Measurements from ENCODE around the gene PAQR7.
"Not testable (repeated sequence)": the region's sequence is repeated elsewhere in the genome, so short reads cannot be mapped to it uniquely, and the experiment has no call there.

PAQR7 gene

GRCh38 chr1:25844536-25845337 lies 30.8 kb downstream of the PAQR7 start:
- ATAC-seq: no peak
- DNase-seq: no peak

DNA sequence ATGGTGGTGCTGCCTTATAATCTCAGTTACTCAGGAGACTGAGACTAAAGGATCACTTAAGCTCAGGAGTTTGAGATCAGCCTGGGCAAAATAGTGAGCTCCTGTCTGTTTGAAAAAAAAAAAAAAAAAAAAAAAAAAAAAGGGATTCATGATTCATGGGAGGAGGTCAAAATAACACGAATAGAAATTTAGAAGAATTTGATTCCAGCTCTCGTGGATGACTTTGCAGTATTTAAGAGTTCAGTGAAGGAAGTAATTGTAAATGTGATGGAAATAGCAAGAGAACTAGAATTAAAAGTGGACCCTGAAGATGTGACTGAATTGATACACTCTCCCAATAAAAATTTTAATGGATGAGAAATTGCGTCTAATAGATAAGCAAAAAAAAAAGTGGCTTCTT lies 32.0 kb downstream of the PAQR7 start:
- ATAC-seq (no peak), DNase-seq (no peak)

- ATAC-seq, DNase-seq: not testable (repeated sequence)
Measured at GRCh38 chr1:25839808-25840207, 35.7 kb downstream of the PAQR7 start.

- no peak for ATAC-seq
- DNase-seq: no peak
Measured at GRCh38 chr1:25837262-25837875, 38.1 kb downstream of the PAQR7 start.

DNA sequence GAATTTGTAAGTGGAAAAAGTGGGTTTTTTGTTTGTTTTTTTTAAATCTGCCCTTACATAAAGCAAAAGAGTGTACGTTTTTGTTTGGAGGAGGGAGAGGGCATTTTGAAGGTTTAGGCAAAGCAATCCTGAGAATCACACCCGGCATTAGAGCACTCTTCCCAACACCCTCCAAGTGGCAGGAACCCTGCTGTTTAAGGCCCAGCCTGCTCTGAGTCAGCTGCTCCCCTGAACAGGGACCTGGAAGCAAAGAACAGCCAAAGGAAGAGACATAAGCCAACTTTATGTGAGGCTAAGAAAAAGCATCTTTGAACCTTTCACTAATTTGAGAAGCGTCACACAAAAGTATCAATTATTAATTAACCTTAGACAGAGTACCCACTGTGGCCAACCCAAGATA lies 38.8 kb downstream of the PAQR7 start:
- no peak for ATAC-seq
- DNase-seq: no peak

GRCh38 chr1:25834894-25835293 lies 40.6 kb downstream of the PAQR7 start:
- no peak for DNase-seq
- no peak for ATAC-seq

GRCh38 chr1:25833158-25833557 lies 42.4 kb downstream of the PAQR7 start:
- DNase-seq (no peak), ATAC-seq (no peak)

DNA sequence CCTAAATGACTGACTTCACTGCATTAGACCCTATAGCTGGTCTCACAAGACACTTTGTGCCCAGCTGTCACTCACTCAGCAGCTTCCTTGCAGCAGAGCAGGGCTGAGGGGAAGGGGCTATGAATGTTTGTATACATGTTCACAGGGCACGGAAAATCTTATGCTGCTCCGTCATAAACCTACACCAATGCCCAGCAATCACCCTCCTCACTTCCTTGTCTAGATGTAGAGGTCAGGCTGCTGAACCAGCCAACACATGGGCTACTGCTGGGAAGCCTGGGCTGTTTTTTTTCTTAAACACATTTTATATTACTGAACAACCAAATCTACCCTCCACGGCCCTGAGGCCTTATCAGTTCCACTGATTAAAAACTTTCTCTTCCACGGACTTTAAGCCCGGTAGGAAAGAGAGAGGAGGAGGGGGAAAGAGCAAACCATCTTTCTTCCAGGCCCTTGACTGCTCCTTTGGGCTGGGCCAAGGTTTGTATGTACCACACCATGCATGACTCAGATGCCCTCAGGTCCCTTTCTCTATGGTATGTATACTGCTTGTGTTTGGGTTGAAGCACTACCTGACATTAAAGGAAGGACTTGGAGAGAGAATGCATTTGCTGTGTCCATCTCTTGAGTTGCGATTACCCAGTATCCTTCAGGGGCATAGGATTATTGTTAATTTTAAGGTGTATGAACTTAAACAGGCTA lies 43.0 kb downstream of the PAQR7 start:
- no peak for DNase-seq
- ATAC-seq: no peak

DNA sequence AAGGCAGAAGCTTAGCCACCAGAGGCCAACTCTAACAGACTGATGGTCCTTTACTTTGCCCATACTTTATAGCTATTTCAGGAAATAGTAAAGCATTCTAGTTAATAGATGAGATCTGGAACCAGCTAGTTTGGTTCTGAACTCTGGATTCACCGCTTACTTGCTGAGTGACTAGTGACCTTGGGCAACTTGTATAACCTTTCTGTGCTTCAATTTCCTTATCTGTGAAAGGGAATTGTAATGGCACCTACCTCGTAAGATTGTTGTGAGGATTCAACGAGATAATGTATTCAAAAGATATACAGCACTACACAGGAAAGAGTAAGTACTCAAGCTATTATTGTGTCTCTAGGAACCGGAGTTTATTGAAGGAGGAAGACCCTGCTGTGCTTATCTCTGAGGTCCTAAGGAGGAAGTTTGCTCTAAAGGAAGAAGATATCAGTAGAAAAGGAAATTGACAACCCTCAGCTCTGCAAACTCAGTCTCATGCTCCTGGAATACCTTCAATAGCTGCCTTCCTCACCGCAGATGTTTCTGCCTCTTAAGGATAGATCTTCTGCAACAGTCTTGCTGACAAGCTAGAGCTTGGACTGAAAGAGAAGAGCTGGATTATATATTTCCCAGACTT lies 43.8 kb downstream of the PAQR7 start:
- DNase-seq: no peak
- ATAC-seq: no peak

DNA sequence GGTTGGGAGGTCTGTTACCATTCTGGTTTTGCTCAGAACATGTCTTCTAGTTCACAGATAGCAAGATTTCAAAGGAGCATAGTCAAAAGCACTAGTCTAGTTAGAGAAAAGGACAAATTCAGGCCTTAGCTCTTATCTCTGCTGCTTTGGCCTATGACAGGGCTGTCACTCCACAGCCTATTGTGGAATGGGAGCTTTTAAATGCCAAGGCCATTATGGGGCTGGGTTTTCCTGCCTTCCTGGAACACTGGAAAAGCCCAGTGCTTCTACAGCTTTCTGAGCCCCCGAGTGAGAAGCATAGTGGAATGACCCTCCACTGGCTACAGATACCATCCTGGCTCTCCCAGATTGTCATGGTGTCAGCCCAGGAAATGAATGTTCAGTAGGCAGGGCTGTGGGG lies 46.5 kb downstream of the PAQR7 start:
- ATAC-seq (no peak), DNase-seq (no peak)

GRCh38 chr1:25828491-25828890 lies 47.0 kb downstream of the PAQR7 start:
- no peak for ATAC-seq
- no peak for DNase-seq

DNA sequence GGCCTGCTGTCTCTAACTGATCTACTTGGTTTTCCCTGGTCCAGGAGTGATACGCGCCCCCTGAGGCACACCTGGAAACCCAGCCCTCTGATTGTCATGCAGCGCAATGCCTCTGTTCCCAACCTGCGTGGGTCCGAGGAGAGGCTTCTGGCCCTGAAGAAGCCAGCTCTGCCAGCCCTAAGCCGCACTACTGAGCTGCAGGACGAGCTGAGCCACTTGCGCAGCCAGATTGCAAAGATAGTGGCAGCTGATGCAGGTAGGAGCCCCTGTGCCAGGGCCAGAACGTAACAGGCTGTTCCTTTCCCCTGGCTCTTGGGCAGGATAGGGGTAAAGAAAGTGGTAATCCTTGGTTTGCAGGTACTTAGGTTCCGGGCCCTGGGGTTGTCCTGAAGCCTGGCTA lies 48.9 kb downstream of the PAQR7 start:
- DNase-seq: no peak
- ATAC-seq: no peak

DNA sequence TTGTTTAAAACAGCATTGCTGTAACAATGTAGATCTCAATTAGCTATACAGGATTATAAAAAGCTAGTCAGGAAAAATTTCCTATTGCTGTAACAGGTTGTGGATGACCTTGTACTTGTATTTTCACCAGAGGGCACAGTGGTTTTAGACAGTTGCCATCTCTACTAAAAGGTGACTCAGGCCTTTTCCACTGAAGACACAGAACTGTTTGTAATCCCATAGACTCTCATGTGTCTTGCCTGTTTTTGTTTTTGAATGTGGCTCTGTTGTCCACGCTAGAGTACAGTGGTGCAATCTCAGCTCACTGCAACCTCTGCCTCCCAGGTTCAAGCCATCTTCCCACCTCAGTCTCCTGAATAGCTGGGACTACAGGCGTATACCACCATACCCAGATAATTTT lies 49.9 kb downstream of the PAQR7 start:
- DNase-seq: no peak

DNA sequence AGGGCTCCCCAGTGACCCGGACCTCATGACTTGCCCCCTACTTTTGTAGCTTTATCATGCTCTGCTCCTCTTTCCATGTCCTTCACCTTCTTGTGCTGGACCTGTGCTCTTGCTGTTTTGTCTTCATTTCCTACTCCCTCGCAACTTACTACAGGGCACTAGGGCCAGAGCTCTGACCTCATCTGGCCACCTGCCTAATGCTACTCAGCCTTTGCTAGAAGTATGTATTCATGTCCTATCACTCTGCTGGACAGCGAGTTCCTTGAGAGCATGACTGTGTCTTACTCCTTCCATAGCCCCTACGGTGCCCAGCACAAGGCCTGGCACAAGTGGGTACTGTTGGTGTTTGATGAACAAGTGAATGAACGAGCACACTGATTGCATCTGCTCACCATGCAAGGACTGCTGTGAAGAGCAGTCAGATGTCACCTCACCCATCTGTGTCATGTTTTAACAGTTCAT lies 53.8 kb downstream of the PAQR7 start:
- ATAC-seq: no peak
- DNase-seq: no peak

More for the DNA sequence above, 49.9 kb downstream of the PAQR7 start:
- ATAC-seq: no peak

GRCh38 chr1:25821112-25821476 lies 54.4 kb downstream of the PAQR7 start:
- no peak for DNase-seq
- no peak for ATAC-seq

DNA sequence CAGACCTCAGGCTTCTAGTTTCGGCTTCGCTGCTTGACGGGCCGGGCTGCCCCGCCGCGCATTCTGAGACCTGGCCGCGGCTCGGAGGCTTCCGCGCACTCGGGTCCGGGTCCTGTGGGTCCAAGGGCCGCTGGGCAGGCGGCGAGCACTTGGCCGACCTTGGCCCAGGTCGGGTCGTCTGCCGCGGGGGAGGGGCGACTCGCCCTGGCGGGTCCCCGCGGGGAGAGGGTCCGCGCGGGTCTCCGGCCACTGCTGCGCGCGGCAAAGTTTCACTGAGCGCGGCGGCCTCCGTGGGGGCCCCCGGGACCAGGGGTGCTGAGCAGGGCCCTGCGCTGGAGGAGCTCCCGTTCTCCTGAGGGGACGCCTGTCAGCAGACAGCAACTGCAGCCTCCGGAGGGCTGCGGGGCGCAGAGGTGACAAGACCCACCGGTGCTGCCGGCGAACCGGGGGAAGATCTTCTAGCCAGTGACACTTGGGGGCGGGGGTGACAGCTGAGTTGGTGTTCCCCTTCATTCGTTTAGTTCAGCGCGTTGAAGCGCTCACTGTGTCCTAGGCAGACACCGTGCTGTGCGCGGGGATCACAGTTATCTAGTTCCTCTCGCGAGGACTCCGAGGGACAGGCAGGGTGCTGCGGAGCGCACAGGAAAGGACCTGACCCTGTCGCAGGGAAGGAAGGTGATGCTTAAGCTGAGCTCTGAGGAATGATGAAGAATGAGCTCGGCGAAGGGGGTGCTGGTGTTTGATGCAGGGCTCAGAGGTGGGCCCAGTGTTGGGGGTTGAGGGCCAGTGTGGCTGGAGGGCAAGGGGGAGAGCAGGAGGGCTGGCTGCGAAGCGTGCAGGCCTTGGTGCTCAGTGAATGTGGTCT lies 55.0 kb downstream of the PAQR7 start:
- DNase-seq: peak; percentile 72

DNA sequence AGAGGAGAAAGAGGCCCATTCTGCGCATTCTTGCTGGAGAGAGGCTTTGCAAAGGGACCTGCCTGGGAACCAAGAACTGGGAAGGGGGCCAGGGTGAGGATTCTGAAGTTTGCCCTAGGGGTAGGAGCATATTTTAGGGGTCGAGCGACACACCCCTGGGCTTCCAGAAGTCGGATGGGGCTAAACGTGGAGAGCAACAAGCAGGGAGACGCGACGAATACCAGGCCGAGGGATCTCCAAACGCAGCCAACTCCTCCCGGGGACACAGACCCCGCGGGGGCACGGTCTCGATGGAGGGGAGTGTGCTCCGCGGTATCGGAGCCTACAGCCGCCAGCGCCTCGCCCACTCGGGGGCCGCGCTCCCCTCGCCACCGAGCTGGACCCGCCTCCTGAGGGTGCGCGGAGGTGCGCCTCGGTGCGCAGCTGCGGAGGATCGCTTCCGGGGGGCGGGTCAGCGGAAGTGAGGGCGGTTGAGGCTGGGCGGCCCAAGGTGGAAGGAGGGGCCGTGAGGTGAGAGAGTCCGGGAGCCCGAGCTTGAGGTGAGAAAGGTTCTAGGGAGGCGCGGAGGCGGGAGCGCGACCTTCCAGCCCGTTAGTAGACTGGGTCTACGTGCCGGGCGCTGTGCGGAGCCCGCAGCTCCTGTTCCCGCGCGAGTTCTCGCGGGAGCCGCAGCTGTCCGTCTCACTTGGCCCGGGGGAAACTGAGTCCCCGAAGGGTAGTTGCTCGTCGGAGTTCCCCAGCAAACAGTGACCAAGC lies 55.8 kb downstream of the PAQR7 start, which contains the start of gene MTFR1L:
TSS of gene MTFR1L (plus strand) at position 464 of the 756 bp plus-strand sequence. CDS start 3,151 bp downstream, outside the sequence.
- peak; percentile 95 for DNase-seq
- peak; percentile 93 for ATAC-seq

More for the DNA sequence above, 55.0 kb downstream of the PAQR7 start:
- ATAC-seq: peak; percentile 71

DNA sequence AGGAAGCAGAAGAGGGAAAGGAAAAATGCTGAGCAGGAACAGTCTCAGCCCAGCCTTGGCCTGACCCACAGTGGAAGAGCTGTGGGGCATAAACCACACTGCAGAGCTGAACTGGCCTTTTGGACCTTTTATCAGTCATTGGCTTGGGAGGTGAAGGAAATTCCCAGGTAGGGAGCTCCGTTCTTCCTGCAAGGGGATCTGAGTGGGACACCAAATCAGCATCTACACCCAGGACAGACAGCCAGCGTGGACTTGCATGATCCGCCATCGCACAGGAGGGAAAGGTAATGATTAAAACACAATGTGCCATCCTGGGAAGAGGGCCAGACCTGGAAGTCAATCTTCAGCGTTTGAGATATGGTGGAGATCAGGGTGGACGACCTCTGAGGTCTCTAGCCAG lies 56.9 kb downstream of the PAQR7 start:
- ATAC-seq (no peak), DNase-seq (no peak)

DNA sequence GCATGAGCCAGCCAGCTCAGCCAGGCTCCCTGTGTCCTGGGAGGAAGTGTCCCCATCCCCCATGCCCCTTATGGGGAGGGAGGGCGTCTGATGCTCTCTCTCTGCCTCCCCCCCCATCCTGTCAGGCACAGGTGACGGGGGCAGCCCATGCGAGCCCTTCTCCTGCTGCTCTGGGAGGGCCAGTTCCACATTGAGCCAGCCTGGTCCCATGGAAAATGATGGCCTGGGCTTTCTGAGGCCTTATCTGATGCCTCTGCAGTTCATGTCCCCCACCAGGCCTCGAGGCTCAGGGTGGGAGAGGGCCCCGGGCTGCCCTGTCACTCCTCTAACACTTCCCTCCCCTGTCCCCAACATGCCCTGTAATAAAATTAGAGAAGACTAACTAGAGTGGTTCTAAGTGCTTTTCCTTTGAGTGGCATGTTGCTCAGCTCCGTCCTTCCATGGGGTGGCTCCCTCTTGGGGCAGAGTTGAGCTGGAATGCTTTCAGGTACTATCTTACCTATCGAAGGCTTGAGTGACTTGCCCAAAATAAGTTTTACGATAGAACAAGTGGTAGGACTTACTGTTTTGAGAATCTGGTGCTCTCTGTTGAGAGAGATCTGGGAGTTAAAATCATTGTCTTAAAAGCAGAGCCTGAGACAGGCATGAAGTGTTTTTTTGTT lies 57.5 kb downstream of the PAQR7 start:
- ATAC-seq: no peak
- DNase-seq: no peak

- DNase-seq (no peak), ATAC-seq (no peak)
Measured at GRCh38 chr1:25816112-25816718, 59.3 kb downstream of the PAQR7 start.

All from stimulated activated naive CD8-positive, alpha-beta T cell treated with anti-CD3 and anti-CD28 coated beads, Interleukin-15, Interleukin-2, amounts not matched to agents 100 U/mL and 50 U/mL, for 24 hours (primary cell).